Heart right ventricle (tissue), 16 donors: Measurements from ENCODE around the gene SCN4B. TPM values are rescaled to one million over a fixed set of nuclear protein-coding genes. Genes with fewer than 3 reads are reported as not detected.

ENCODE experiments used
- ATAC-seq, 8 donors: fragments of 200-7000 bp; cut with Tn5 transposase; one replicate each; pipeline ENCODE4 v1.9.1; 2020; ENCODE audit warnings: mild to moderate bottlenecking in 8 of 8, moderate library complexity in 8 of 8, moderate number of reproducible peaks in 1 of 8
- DNase-seq, 2 donors: peaks; one replicate each; pipeline ENCODE4 v3.0.0-alpha.2; 2020
- H3K27ac ChIP-seq, 10 donors: fragments of 200-600 bp; sonication (generic) in 2 of 10; one replicate each; pipeline versions ENCODE4 v1.5.0 to v1.8.0; 2020 to 2022; ENCODE audit warnings: mild to moderate bottlenecking in 3 of 10
- H3K27me3 ChIP-seq, 7 donors: fragments of 200-600 bp; one replicate each; pipeline ENCODE4 v1.8.0; 2021 to 2022; ENCODE audit warnings: mild to moderate bottlenecking in 2 of 7
- H3K36me3 ChIP-seq, 9 donors: fragments of 200-600 bp; sonication (generic) in 1 of 9; one replicate each; pipeline versions ENCODE4 v1.5.0 to v1.8.0; 2020 to 2022; ENCODE audit warnings: mild to moderate bottlenecking in 2 of 9
- H3K4me1 ChIP-seq, 9 donors: fragments of 200-600 bp; sonication (generic) in 1 of 9; one replicate each; pipeline versions ENCODE4 v1.5.0 to v1.8.0; 2020 to 2022; ENCODE audit warnings: mild to moderate bottlenecking in 4 of 9
- H3K4me3 ChIP-seq, 10 donors: fragments of 200-600 bp; sonication (generic) in 2 of 10; one replicate each; pipeline versions ENCODE4 v1.5.0 to v1.8.0; 2020 to 2022; ENCODE audit warnings: mild to moderate bottlenecking in 7 of 10, moderate library complexity in 2 of 10
- H3K9me3 ChIP-seq, 11 donors: fragments of 200-600 bp in 10 of 11; sonication (generic) in 2 of 11; one replicate each; pipeline versions ENCODE4 v1.5.0 to v1.8.0; 2013 to 2022; ENCODE audit warnings: mild to moderate bottlenecking in 2 of 11, control low read depth in 1 of 11, moderate library complexity in 1 of 11
- CTCF ChIP-seq, 9 donors: fragments of 200-600 bp; sonication (generic) in 2 of 9; IDR thresholded peaks; one replicate each; pipeline versions ENCODE4 v1.5.0 to v1.8.0; 2021 to 2022; ENCODE audit warnings: antibody characterized with exemption in 9 of 9, mild to moderate bottlenecking in 5 of 9, moderate library complexity in 1 of 9
- WGBS, 2 donors: extraction: QIAGEN DNeasy Blood & Tissue Kit; methylation state at CpG; one replicate each; pipeline ENCODE4 v1.1.7; 2013; ENCODE audit warnings: inconsistent platforms in 1 of 2; 5-methylcytosine and 5-hydroxymethylcytosine counted together
- intact Hi-C, 10 donors: fragments of 100-400 bp; cut with DNase I; formaldehyde crosslinking; loops; one replicate each; pipeline versions ENCODE4 v1.11.1 to v1.14.2; 2022
- polyA plus RNA-seq, 2 donors: library from polyadenylated mRNA; stranded (reverse); fragments of 200-250 nt; gene quantifications; one replicate each; pipeline ENCODE4 v1.2.3, GENCODE V29; 2013
- total RNA-seq, 10 donors: library from RNA; stranded (reverse); fragmentation: NEBNext Ultra II Directional in 3 of 10; extraction: Animal tissue kit (Norgen Biotek cat#: 25700) in 3 of 10; gene quantifications; one replicate each; pipeline versions ENCODE4 v1.2.1 to v1.2.4, GENCODE V29; 2021 to 2023
- donor health status: Arrhythmogenic right ventricular cardiomyopathy.
- donor health status: ischemic (EF 13 %, LVEDD 7.1; RV severe dilation, severe dysfunction).
- donor health status: healthy with polysubstance abuse.
- donor health status: DM: no; HTN: yes; CAD: no.
- donor health status: DM: no; HTN: no; CAD: no.
- donor health status: ischemic (EF 25% LVEDD 6.9; RV normal size, moderate dysfunction).
- donor health status: ischemic (EF 25% LVEDD 5.7; RV mildly dilated, moderate dysfunction).
- donor health status: healthy.
- donor health status: DM: yes; HTN: yes; CAD: no.
- donor health status: Ischemic cardiomyopathy.
- donor health status: ischemic (EF 35%, LVEDD 5.7; RV mildly dilated, moderate dysfunction).
- donor health status: nonischemic (EF 11% LVEDD 7.7; RV severe dilation, severe dysfunction).
- donor health status: DM: yes; HTN: yes; CAD: no.
- donor health status: PGD.
- donor health status: ischemic (EF 29% LVEDD 5.4; RV normal size, mild dysfunction).
- donor health status: nonischemic (EF 23%, LVEDD 6.1; RV moderate dilation, normal function).

Gene SCN4B
- total and polyA plus RNA-seq, 12 donors = 5.4 to 17.5 (median 9.2) TPM

GRCh38 chr11:118088531-118088930, 64.1 kb downstream of the SCN4B start:
- H3K27me3 ChIP-seq = no peaks in the 10 kb centered on the region
- peak overlapping the region in 1 of 10 donors; percentile 73 for H3K27ac ChIP-seq
- no peak for TF ChIP-seq CTCF (IDR thresholded peaks at IDR 0.05)
- H3K9me3 ChIP-seq = peaks cover 0 to 20% (median 0%) of the 10 kb centered on the region in 11 donors
- H3K4me1 ChIP-seq = peaks cover 0 to 22% (median 13%) of the 10 kb centered on the region in 9 donors
- peak in 7 of 8 donors; percentile 25 to 75 (median 41) for ATAC-seq
- no peak overlapping the region for H3K4me3 ChIP-seq
- intact Hi-C loops = no loop called here
- H3K36me3 ChIP-seq = no peaks in the 10 kb centered on the region
- WGBS, 2 donors = 50 to 65% methylated on average over 4 of the region's 4 CpGs
- peak; percentile 30 to 36 for DNase-seq

DNA sequence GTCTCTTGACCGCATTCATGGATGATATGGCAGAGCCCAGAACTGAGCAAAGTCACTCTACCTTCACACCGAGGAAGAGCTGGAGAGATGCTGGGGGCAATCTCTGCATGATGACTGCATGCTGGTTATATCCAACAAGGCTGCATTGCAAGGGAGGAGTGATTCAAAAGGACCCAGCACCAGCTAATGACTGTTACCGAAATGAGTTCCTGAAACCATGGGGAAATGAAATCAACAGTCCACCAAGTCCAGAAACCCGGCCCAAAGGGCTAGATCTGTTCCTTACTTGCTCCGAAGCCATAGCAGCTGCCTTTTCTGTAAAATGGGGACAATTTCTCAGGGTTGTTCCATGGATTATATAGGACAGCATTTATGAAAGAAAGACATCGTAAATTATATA, 64.7 kb downstream of the SCN4B start:
- no peaks in the 10 kb centered on the region for H3K36me3 ChIP-seq
- 92 to 95% methylated on average over 6 of the region's 6 CpGs for WGBS, 2 donors
- ATAC-seq (no peak), DNase-seq (no peak)
- intact Hi-C loops = no loop called here
- no peaks in the 10 kb centered on the region for H3K27me3 ChIP-seq
- peaks cover 0 to 20% (median 0%) of the 10 kb centered on the region in 11 donors for H3K9me3 ChIP-seq
- H3K4me3 ChIP-seq = no peak overlapping the region
- no peak for TF ChIP-seq CTCF (IDR thresholded peaks at IDR 0.05)
- H3K4me1 ChIP-seq = peaks cover 0 to 28% (median 15%) of the 10 kb centered on the region in 9 donors
- H3K27ac ChIP-seq = peak overlapping the region in 1 of 10 donors; percentile 73

GRCh38 chr11:118086913-118087768, 65.5 kb downstream of the SCN4B start, which contains the start of gene SMIM35:
SMIM35 (minus strand) TSS chr11:118086963; CDS start chr11:118086757, 206 bp downstream.
- WGBS, 2 donors = 54 to 72% methylated on average over 5 of the region's 5 CpGs
- intact Hi-C loops = no loop called here
- Histone ChIP-seq H3K27ac (peak within 1 kb of the TSS in 1 of 10 donors; percentile 73), H3K27me3 (no peaks in the 10 kb centered on the region), H3K9me3 (peaks cover 0 to 20% (median 0%) of the 10 kb centered on the region in 11 donors), H3K4me3 (no peak within 1 kb of the TSS), H3K4me1 (peaks cover 0 to 34% (median 20%) of the 10 kb centered on the region in 9 donors), H3K36me3 (no peaks in the 10 kb centered on the region)
- ATAC-seq (no peak), DNase-seq (no peak)
- no peak for TF ChIP-seq CTCF (IDR thresholded peaks at IDR 0.05)

GRCh38 chr11:118084656-118085055, 68.0 kb downstream of the SCN4B start:
- Histone ChIP-seq H3K9me3 (peaks cover 0 to 20% (median 0%) of the 10 kb centered on the region in 11 donors), H3K27ac (peak overlapping the region in 8 of 10 donors; percentile 45 to 86 (median 64)), H3K27me3 (no peaks in the 10 kb centered on the region), H3K4me3 (no peak overlapping the region), H3K4me1 (peaks cover 0 to 35% (median 20%) of the 10 kb centered on the region in 9 donors), H3K36me3 (no peaks in the 10 kb centered on the region)
- TF ChIP-seq CTCF (IDR thresholded peaks at IDR 0.05) = no peak
- DNase-seq = no peak
- intact Hi-C loops = no loop called here
- ATAC-seq = no peak
